ENCODE results near the gene PRKCB. TPM values are rescaled to one million over a fixed set of nuclear protein-coding genes. Genes with fewer than 3 reads are reported as not detected.

PRKCB gene
- total RNA-seq, 2 donors from 2014 or later: 3.8 to 7.3 TPM

DNA sequence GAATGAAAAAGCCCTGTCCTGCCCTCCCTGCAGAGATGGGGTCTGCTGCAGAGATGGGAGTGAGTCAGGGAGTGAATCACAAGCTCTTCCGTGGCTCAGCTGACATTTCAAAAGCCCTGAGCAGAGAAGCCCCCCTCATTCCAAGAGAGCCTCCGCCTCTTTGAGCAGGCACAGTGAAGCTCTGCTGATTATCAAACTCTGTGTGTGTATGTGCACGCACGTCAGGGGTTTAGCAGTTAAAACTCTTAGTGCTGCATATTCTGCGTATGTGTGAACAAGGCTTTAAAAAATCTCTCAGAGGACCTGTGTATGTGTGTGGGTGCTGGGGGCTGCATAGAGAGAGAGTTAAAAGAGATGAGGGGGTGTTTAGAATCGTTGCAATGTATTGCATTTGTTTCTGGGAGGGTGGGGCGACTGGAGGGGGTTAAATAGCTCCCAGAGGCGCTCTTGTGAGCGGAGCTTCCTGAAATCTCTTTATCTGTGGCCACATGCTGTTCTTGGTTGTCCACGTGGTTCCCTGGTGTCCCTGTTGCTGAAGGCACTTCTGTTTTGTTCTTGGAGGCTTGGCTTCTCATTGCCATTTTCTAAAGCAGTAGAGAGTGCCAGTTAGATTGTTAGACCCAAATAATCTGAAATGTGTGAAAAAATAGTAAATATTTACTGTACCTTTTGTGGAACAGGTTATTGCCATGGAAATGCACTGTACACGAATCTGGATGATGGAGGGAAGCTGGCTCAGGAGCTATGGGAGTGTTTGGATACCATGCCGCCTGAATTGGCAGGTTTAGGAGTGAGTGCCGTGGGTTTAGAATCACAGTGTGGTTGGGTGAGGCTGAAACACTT lies 116.6 kb downstream of the PRKCB start:
- ATAC-seq (no peak), DNase-seq (peak in 1 of 2 donors; percentile 14)
- intact Hi-C loops (cut with DNase I, micrococcal nuclease): no loop called here

DNA sequence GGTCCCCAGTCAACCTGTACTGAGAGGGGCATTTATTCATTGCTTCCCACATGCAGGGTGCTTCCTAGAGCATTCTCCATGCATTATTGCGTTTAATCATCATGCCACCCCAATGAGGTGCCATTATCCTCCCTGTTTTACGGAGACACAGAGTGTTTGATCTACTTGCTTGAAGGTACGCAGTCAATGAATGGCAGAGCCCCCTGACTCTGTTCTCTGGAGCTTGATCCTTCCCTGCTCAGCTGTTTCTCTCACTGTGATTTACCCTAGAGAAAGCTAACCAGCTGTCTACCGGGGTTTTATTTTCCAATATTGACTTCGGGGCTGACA lies 117.2 kb downstream of the PRKCB start:
- intact Hi-C loops (cut with DNase I, micrococcal nuclease): no loop called here
- no peak for ATAC-seq
- DNase-seq: no peak

DNA sequence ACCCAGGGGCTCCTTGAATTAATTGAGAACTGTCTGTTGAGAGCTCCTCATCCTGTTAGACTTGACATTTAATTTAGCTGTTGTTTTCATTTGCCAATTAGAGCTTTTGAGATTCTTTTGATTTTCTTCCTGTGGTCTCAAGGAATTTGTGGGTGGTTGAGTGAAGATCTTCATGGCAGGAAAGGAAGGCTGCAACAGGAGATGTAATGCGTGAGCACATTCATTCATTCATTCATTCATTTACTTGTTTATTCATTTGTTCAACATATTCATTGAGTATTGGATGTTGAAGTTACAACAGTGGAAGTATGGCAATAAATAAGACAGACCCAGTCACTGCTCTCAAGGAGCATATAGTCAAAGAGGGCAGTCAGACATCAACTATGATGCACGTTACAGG lies 117.7 kb downstream of the PRKCB start:
- intact Hi-C loops (cut with DNase I, micrococcal nuclease): no loop called here
- ATAC-seq: no peak
- DNase-seq: no peak

DNA sequence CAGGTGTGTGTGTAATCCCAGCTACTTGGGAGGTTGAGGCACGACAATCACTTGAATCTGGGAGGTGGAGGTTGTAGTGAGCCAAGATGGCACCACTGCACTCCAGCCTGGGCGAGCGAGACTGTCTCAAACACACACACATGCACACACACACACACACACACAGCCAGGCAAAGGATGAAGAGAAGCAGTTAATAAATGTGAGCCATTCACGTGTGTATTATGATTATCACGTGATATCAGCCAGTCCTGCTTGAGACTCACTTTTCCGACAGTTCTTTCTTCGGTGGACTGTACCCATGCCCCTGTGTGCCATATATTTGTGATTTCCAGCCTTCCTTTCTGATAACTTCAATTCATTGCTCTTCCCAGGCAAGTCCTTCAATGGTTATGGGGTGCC lies 119.3 kb downstream of the PRKCB start:
- intact Hi-C loops (cut with DNase I, micrococcal nuclease): no loop called here
- no peak for DNase-seq
- no peak for ATAC-seq

GRCh38 chr16:23957287-23957686 lies 121.5 kb downstream of the PRKCB start:
- ATAC-seq (no peak), DNase-seq (no peak)
- intact Hi-C loops (cut with DNase I, micrococcal nuclease): no loop called here

GRCh38 chr16:23959072-23959751 lies 123.4 kb downstream of the PRKCB start:
- no peak for ATAC-seq

GRCh38 chr16:23959752-23960072 lies 123.9 kb downstream of the PRKCB start:
- DNase-seq: no peak
- intact Hi-C loops (cut with DNase I, micrococcal nuclease): no loop called here
- no peak for ATAC-seq

More at GRCh38 chr16:23959072-23959751, 123.4 kb downstream of the PRKCB start:
- no peak for DNase-seq
- intact Hi-C loops (cut with DNase I, micrococcal nuclease): no loop called here

DNA sequence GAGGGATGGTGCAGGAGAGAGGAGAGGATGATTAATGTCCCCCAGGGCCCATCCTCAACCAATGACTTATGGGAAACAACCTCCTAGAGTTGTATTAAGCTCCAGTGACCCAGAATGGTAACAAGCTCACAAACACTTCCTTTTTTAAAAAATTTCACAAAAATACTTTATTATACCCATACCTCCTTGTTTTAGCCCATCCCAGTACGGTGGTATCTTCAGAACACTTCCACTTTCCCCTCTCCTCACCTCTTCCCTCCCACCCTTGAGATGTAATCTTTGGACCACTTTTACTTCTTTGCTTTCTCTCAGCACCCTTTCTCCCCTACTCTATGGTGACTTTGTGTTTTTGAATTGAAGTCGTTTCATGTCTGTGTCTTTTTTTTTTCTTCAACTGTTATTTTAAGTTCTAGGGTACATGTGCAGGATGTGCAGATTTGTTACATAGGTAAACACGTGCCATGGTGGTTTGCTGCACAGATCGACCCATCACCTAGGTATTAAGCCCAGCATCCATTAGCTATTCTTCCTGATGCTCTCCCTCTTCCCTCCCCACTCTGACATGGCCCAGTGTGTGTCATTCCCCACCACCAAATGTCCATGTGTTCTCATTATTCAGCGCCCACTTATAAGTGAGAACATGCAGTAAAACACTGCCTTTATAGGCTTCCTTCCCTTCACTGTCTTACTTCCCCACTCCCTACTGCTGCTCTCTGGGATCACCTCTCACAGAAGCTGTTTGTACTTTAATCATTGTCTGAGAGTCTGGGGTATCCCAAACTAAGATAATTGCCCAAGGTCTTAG lies 124.5 kb downstream of the PRKCB start:
- intact Hi-C loops (cut with DNase I, micrococcal nuclease): no loop called here
- DNase-seq: no peak
- no peak for ATAC-seq

DNA sequence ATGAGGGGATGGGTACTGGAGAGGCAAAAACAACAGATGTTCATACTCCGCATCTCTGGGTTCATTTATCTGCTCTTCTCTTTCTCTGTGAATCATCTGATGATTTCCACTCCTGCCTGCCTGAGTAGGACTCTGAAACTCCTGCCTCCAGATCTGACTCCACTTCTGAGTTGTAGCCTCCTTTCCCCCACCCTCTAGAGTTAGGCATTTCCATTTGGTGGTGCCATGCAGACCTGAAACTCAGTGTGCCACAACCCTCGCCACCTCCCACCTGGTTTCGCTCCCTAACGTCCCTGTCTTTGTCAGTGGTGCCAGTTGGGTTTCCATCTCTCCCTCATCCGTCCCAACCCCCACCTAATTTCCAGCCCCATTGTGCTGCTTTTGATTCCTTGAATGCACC lies 126.2 kb downstream of the PRKCB start:
- DNase-seq (no peak), ATAC-seq (no peak)
- intact Hi-C loops (cut with DNase I, micrococcal nuclease): no loop called here

DNA sequence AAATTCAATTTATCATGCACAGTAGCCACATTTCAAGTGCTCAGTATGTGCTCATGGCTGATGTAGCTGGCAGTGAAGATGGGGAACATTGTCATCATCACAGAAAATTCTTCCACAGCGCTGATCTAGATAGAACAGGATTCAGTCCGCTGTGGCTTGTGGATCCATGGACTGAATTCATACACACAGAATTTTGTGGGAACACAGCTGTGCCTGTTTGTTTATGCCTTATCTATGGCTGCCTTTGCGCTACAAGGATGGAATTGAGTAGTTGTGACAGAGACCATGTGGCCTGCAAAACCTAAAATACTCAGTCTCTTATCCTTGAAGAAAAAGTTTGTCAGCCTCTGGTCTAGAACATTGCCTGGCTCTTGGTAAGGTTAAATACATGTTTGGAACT lies 128.4 kb downstream of the PRKCB start:
- DNase-seq (no peak), ATAC-seq (no peak)
- intact Hi-C loops (cut with DNase I, micrococcal nuclease): no loop called here

GRCh38 chr16:23965137-23965733 lies 129.5 kb downstream of the PRKCB start:
- DNase-seq (no peak), ATAC-seq (no peak)
- intact Hi-C loops (cut with DNase I, micrococcal nuclease): no loop called here

GRCh38 chr16:23966597-23967394 lies 131.0 kb downstream of the PRKCB start:
- ATAC-seq (no peak), DNase-seq (no peak)
- intact Hi-C loops (cut with DNase I, micrococcal nuclease): no loop called here

- ATAC-seq: no peak
- intact Hi-C loops (cut with DNase I, micrococcal nuclease): no loop called here
- DNase-seq: no peak
These were observed 132.0 kb downstream of the PRKCB start for GRCh38 chr16:23967775-23968174.

DNA sequence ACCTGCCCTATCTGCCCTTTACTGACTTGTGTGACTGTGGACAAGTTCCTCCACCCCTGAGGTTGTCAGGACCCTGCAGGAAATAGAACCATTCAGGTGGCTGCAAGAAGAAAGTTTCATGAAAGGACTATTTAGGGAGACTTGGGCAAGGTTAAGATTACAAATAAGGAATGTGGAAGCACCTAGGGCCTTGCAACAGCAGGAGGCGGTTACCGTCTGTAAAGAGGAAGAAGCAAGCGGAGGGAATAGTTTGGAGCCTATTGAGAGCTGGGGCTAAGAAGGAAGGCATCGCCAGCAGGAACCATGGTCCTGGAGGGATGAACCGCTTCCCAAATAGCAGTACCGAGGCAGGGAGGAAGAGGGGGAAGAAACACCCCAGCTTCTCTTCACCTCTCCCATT lies 132.4 kb downstream of the PRKCB start:
- intact Hi-C loops (cut with DNase I, micrococcal nuclease): no loop called here
- DNase-seq: no peak
- no peak for ATAC-seq

DNA sequence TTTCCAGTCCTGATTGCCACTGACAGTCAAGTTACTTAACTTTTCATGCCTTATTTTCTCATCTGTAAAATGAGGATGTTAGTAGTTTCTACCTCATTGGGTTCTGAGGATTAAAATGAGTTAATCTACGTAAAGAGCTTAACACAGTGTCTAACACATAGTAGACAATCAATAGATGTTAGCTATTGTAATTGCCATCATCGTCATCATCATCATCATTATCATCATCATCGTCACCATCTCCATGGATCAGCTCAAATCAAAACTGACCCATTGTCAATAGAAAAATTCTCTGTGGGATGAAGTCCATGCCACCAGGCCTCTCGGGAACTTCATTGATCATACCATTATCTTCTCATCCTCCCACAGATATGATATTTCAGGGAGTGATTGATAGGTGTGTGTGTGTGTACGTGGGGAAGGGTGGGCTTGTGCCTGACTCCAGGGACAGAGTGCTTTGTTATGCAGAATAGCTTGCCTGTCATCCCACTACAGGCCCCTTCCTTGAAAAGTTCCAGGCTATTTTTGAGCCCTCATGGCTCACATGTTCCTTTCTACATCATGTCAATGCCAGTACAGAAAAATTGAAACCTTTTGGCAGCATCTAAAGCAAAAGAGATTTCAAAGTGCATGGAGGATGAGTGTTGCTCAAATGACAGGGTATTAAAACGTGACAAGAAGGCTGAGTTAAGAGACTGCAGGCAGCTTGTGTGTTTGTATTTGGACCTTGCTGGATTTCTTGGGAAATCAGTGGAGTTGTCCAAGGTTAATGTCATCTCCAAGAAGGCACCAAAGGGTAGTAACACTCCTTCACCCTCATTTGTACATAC lies 133.9 kb downstream of the PRKCB start:
- DNase-seq: no peak
- intact Hi-C loops (cut with DNase I, micrococcal nuclease): no loop called here
- no peak for ATAC-seq

DNA sequence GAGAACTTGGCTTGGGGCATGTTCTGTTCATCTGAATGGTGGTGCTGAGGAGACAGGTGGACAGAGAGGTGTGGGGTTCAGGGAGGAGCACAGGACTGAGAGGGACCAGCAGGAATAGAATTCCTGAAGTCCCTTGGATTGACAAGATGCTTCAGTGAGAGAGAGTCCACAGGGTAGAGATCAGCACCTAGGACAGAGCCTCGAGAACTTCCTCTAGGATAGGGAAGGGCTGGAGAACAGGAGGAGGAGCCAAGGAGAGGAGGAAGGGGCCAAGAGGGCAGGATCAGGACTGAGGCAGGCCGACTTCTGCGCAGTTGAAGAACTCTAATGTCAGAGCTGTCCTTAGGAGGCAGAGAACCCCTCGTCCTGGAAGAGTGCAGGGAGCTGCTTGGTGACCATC lies 138.4 kb downstream of the PRKCB start:
- ATAC-seq: no peak
- DNase-seq: no peak
- intact Hi-C loops (cut with DNase I, micrococcal nuclease): no loop called here

DNA sequence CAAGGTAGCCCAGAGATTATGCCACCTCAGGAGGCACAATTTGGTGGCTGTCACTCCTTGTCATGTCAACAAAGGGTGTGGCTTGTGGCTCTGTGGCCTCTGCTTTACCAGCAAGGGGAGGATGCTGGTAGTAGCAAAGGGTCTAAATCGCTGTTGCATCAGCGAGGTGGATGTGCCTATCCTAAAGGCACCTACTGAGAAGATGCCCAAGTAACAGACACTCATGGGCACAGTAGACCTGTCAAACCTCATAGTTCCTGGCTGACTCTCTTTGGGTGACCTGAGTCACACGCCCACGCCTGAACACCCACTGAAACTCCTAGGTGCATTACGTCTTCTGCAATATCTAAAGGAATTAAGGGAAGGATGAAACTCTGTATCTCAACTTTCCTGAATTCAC lies 139.5 kb downstream of the PRKCB start:
- no peak for ATAC-seq
- no peak for DNase-seq
- intact Hi-C loops (cut with DNase I, micrococcal nuclease): no loop called here

DNA sequence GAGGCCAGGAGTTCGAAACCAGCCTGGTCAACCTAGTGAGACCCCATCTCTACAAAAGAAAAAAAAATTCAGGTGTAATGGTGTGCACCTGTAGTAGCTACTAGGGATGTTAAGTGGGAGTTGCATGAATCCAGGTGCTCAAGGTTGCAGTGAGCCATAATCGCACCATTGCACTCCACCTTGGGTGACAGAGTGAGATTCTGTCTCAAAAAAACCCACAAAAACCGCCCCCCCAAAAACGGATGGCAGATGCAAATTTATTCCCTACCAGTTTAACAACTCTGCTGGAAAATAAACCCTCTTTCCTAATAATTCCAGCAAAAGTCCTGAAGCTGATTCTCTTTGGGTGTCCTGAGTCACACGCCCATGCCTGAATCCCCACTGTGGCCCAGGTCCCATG lies 140.3 kb downstream of the PRKCB start:
- DNase-seq: no peak
- ATAC-seq: no peak
- intact Hi-C loops (cut with DNase I, micrococcal nuclease): no loop called here

Measured in left colon (tissue), 2 donors.